Urothelium cell line (cell line): ENCODE measurements around the gene BEGAIN.

Source experiments
- DNase-seq: peaks from one replicate; pipeline ENCODE4 v3.0.0; 2011; ENCODE audit warnings: low spot score, mixed read lengths
- FAIRE-seq: peaks from 2 replicates; lab custom pipeline; 2011; peaks lifted over from hg19 to GRCh38; lab: Jason Lieb, UNC

BEGAIN gene

DNA sequence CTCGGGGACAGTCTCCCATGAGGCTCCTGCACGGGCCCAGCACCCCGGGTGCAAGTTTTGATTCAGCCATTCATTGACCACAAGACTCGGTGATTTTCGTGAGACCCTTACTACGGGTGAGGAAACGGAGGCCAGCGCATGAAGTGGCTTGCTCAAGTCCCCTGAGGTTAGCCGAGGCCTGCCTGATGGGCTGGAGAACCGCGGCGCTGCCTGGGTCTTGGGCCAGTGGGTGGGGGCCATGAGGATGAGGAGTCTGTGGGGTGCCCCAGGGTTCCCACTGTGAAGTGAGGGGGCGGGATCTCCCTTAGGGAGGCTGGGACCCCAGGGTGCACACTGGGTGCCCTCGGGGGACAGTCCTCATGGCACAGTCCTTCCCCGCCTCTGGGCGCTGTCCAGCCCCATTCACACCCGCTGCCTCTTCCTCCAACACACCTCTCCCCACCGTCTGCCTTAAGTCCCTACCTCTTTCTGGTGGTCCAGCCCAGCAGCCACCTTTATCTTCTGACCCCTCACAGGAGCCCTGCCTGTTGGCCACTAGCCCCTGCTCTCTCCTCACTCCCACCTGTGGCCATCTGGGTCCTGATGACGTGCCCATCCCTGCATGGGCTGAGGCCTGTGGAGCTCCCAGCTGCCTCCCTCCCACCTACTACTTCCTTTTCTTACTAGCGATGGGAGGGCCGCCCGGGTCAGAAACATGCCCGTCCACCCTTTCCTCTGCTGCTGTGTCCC is 16.3 kb downstream of the BEGAIN start:
- FAIRE-seq (no peak), DNase-seq (no peak)

- no peak for FAIRE-seq
- DNase-seq: no peak
Observed at GRCh38 chr14:100569734-100570286, 17.4 kb downstream of the BEGAIN start.

- FAIRE-seq (no peak), DNase-seq (peak; percentile 46)
Observed at GRCh38 chr14:100568998-100569733, 18.1 kb downstream of the BEGAIN start.

DNA sequence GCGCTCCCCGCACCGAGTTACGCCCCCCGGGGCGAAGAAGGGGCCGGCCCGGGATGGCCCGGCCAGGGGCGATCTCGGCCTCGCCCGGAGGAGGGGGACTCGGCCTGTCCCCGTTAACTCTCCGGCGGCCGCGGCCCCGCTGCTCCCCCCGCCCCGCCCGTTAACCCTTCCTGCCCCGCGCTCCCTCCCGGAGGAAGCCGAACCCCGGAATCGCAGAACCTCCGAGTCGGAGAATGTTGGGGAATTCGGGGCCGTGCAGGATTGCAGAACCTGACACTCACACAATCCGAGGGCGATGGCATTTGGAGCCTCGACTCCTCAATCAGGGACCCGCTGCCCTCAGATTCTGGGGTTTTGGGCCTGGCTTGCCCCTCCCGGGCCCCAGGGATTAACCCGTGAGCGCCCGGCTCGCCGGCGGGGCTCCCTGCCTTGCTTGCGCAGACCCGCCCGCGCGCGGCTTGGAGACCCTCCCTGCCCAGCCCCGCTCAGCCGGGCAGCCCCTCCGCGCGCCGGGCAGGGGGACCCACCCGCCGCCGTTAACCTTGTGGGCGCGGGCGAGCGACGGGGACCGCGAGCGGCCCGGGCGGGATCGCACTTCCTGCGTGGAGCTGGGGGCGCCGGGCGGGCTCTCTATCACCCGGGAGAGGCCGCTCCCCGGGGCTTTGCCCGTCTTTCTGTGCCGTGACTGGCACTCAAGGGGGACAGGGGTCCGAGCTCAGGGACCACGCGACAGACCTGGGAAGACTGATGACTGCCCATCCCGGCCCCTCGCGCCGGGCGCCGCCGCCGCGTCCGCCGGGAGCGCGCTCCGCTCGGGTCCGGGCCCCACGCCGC is 18.8 kb downstream of the BEGAIN start:
- FAIRE-seq (no peak), DNase-seq (peak; percentile 31)

DNA sequence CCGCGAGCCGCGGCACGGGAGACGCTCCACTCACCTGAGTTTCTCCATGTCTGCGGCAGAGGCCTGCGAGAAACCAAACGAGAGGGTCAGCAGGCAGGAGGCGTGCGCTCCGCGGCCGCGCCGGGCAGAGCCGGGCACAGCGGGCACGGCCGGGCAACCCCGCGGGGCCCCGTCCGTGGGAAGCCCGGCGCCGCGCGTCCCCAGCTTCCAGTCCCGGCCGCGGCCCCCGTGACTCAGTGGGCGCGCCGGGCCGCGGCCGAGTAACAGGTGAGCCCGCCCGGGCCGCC is 19.4 kb downstream of the BEGAIN start:
- DNase-seq: peak; percentile 23

GRCh38 chr14:100567009-100567876 is 20.0 kb downstream of the BEGAIN start:
- FAIRE-seq (no peak), DNase-seq (peak; percentile 28)

More for the DNA sequence above, 19.4 kb downstream of the BEGAIN start:
- FAIRE-seq: no peak

DNA sequence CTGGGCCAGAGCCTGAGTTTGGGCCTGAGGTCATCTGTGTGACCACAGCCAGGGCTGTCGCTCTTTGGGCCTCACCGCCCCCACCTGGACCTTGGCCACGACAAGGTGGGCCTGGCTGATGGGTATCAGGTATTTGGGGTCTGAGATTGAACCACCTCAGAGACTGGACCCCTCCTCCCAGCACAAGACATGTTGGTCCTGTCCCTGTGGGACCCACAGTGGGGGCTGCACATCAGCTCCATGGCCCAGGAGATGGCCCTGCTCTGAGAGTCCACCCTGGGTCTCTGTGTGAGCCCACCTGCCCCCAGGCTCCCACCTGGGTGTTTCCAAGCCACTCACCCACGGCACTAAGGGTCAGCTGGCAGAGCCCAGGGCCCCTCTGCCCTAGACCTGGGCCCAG is 20.6 kb downstream of the BEGAIN start:
- no peak for DNase-seq
- no peak for FAIRE-seq

DNA sequence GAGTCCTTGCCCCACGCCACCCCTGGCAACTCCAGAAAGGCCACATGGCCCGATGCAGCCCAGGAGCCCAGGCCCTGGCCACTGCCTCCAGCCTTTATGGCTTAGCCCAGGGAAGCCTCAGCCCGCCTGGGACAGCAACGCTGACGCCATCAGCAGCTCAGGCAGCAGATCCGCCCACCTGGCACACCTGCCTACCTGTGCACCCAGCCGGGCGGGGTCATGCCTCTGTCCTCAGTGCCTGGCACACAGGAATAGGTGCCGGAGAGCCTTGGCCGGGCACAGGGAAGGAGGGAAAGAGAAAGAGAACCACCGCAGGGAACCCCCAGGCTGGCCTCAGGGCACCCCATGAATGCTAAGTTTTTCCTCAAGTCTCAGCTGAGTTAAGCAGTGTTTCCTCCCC is 21.1 kb downstream of the BEGAIN start:
- FAIRE-seq: no peak
- DNase-seq: no peak

DNA sequence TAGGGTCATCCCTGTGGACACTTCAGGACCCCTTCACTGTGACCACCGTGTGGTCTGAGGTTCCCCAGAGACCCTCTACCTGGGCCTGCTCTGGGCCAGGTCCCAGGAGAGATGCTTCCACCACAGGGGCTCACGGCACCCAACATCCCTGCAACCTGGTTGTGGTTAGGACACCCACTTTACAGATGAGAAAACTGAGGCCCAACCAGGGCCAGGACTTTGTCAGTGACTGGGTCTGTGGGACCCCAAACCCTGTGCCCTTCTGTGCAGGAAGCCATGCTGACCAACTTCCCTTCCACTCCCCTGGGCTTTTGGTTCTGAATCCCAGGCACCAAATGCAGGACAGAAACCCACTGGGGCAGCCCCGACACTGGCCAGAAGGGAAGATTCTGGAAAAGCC is 21.6 kb downstream of the BEGAIN start:
- no peak for FAIRE-seq
- no peak for DNase-seq

- DNase-seq: no peak
- FAIRE-seq: no peak
Observed at GRCh38 chr14:100564512-100564911, 22.7 kb downstream of the BEGAIN start.

- no peak for FAIRE-seq
Observed at GRCh38 chr14:100562751-100563150, 24.5 kb downstream of the BEGAIN start.

GRCh38 chr14:100561005-100561404 is 26.2 kb downstream of the BEGAIN start:
- no peak for FAIRE-seq
- no peak for DNase-seq

More at GRCh38 chr14:100562751-100563150, 24.5 kb downstream of the BEGAIN start:
- no peak for DNase-seq

DNA sequence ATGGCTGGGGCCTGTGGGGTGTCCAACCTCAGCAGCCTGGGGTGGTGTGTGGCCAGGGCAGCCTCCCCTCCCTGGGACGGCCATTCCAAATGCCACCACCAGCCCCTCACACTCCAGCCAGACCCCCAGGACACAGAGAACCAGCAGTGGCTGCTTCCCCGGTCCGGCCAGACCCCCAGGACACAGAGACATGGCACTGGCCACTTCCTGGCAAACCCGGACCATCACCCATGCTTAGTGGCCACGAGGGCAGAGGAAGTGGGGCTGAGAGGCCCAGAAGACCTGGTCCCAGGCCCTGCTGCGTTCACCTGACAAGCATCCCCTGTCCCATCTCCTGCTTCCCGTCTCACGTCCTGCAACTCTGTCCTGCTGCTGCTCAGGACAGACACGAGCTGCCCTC is 26.7 kb downstream of the BEGAIN start:
- FAIRE-seq: no peak

GRCh38 chr14:100559455-100559854 is 27.8 kb downstream of the BEGAIN start:
- no peak for DNase-seq
- FAIRE-seq: no peak

More for the DNA sequence above, 26.7 kb downstream of the BEGAIN start:
- no peak for DNase-seq

- FAIRE-seq (no peak), DNase-seq (no peak)
Observed at GRCh38 chr14:100558966-100559365, 28.3 kb downstream of the BEGAIN start.

GRCh38 chr14:100558226-100558625 is 29.0 kb downstream of the BEGAIN start:
- FAIRE-seq: no peak

GRCh38 chr14:100557658-100558057 is 29.6 kb downstream of the BEGAIN start:
- no peak for FAIRE-seq
- DNase-seq: peak; percentile 31

More at GRCh38 chr14:100558226-100558625, 29.0 kb downstream of the BEGAIN start:
- no peak for DNase-seq

DNA sequence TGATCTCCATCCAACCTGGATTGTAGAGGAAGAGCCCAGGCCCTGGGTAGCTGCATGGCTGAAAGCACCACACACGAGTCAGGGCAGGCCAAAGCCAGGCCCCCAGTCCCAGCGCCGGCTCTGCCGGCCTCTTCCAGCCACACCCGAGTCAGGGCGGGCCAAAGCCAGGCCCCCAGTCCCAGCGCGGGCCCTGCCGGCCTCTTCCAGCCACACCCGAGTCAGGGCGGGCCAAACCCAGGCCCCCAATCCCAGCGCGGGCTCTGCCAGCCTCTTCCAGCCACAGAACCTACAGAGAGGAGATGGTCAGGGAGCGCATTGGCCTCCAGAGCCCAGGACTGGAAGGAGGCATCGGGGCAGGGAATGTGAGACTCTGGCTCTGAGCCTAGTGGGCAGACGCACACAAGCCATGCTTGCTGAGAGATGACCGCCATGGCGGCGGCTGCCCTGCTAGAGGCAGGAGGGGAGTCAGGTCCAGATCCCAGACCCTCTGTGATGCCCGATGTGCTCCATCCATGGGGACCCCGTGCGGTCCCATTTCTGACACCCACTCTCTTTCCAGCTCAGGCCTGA is 30.2 kb downstream of the BEGAIN start:
- no peak for DNase-seq
- no peak for FAIRE-seq

- no peak for DNase-seq
- no peak for FAIRE-seq
Observed at GRCh38 chr14:100556140-100556475, 31.1 kb downstream of the BEGAIN start.
